ENCODE measurements around the gene NAV2. TPM values are rescaled to one million over a fixed set of nuclear protein-coding genes. Genes with fewer than 3 reads are reported as not detected.
"Not testable (repeated sequence)": the region's sequence is repeated elsewhere in the genome, so short reads cannot be mapped to it uniquely, and the experiment has no call there.

The NAV2 gene
- total RNA-seq, 1 donor from 2014 or later: 17.6 TPM

DNA sequence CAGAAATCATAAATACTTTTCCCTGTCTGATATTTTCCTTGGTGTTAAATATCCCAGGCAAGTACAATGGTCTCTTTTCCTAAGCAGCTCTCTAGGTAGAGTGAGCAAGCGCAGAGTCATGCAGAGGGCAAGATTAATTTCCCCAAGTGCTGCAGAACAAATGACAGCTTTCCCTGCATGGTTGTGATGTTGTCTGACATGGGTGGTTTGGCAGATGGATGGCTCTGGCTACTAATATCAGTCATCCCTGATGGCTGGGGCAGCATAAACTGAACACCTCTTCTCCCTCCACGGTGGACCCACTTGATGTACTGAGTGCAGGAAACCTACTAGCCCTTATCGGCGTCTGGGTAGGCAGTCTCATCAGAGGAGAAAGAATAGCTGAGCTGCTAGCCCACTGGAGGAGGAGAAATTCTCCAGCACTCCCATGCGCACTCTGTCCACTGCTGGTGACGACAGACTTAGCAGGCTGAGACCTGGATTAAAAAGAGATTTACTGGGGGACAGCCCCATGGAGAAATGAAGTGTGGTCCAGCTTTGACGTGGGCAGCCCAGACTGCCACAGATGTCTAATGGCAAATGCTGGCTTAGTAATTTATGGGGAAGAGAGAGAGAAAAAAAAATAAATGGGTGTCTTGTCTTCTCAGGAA is 244.8 kb downstream of the NAV2 start:
- DNase-seq: no peak

- no peak for DNase-seq
Measured at GRCh38 chr11:19958204-19958603, 245.6 kb downstream of the NAV2 start.

GRCh38 chr11:19959210-19959609 is 246.6 kb downstream of the NAV2 start:
- DNase-seq: no peak

GRCh38 chr11:19959648-19960059 is 247.0 kb downstream of the NAV2 start:
- no peak for DNase-seq

DNA sequence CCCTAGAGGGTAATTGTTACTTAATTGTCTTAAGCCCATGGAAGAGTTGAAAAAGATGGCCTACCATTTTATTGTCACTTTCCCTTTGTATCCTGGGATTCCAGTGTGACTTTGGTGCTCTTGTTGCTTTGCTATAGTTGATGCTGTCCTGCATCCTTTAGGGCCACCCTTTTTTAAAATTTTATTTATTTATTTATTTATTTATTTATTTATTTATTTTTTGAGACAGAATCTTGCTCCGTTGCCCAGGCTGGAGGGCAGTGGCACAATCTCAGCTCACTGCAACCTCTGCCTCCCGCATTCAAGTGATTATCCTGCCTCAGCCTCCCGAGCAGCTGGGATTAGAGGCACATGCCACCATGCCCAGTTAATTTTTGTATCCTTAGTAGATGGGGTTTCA is 247.8 kb downstream of the NAV2 start:
- DNase-seq: not testable (repeated sequence)

GRCh38 chr11:19961225-19961624 is 248.6 kb downstream of the NAV2 start:
- DNase-seq: no peak

GRCh38 chr11:19962053-19962800 is 249.6 kb downstream of the NAV2 start:
- DNase-seq: no peak

- no peak for DNase-seq
Measured at GRCh38 chr11:19962801-19963175, 250.2 kb downstream of the NAV2 start.

DNA sequence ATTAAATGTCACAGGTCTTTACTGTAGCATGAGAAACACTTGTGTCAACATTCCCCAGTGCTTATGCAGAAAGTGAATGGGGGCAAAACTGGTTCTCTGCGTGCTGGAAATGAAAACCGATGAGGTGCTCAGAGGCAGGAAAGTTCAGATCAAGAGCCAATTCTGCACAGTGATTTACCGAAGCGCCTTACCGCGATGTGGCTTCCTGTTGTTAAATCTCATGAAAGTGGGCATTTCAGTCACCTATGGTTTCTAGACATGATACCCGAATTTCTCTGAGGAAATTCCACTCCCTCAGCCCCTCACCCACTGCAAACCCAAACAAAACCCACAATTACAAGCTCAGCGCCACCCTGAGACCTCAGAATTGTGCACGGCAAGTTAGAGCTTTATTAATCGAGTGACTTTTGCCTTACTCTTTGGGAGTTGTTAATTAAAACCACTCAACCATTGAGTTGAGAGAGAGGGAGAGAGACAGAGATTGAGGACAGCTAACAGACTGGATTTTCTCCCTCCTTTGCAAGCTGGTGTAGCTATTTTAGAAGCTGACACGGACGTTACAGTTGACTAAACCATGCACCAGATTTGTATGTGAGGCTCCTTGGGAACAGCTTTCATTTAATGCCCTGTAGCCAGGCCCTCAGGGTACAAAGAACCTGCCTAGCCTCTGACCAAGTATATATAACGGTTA is 251.2 kb downstream of the NAV2 start:
- no peak for DNase-seq

- DNase-seq: no peak
Measured at GRCh38 chr11:19966441-19966840, 253.8 kb downstream of the NAV2 start.

- DNase-seq: no peak
Measured at GRCh38 chr11:19966927-19967326, 254.3 kb downstream of the NAV2 start.

GRCh38 chr11:19967787-19968186 is 255.2 kb downstream of the NAV2 start:
- no peak for DNase-seq

GRCh38 chr11:19968860-19969259 is 256.2 kb downstream of the NAV2 start:
- no peak for DNase-seq

GRCh38 chr11:19970944-19971343 is 258.3 kb downstream of the NAV2 start:
- DNase-seq: no peak

GRCh38 chr11:19972091-19972490 is 259.5 kb downstream of the NAV2 start:
- DNase-seq: no peak

- DNase-seq: no peak
Measured at GRCh38 chr11:19972651-19973050, 260.0 kb downstream of the NAV2 start.

GRCh38 chr11:19973136-19973635 is 260.5 kb downstream of the NAV2 start:
- DNase-seq: no peak

DNA sequence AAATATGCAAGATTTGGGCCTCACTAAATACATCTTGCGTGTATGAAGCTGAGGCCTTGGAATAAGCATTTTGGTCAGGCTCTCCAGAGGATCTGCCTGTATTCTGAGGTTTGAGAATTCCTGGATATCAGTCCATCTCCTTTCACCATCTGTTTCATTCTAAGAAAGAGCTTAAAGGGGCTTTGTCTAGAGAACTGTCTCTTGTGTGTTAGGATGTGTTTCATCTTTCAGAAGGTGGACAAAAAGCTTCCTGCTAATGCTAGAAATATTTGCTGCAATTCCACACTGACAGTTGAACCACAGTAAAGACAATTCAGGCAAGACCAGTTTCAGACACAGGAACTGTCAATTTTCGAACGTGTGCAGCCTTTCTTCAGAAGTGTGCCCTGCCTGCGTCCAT is 262.2 kb downstream of the NAV2 start:
- DNase-seq: no peak

DNA sequence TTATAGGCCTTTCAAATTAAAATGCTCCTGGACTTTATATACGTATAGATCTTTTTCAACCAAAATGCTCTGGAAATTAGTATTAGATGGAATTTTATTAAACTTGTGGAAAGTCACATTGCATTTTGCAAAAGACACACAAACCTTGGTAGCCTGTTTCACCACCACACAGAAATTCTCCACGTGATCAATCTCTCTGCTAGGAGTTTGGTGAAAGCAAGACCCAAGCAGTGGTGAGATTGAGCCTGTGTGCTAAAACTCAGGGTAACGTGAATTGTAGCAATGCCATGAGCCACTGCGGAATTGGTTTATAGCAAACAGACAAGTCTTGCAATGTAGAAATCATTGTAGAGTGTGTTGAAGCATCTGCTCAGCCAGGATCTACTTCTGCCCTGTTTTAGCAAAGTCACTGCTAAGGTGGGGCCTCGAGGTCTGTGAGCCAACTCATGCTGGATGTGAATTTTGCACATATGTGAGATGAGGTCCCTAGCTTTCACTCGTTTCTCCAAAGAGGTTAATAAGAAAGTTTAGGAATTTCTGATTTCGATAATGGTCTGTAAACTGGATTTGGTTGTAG is 262.9 kb downstream of the NAV2 start:
- DNase-seq: no peak

DNA sequence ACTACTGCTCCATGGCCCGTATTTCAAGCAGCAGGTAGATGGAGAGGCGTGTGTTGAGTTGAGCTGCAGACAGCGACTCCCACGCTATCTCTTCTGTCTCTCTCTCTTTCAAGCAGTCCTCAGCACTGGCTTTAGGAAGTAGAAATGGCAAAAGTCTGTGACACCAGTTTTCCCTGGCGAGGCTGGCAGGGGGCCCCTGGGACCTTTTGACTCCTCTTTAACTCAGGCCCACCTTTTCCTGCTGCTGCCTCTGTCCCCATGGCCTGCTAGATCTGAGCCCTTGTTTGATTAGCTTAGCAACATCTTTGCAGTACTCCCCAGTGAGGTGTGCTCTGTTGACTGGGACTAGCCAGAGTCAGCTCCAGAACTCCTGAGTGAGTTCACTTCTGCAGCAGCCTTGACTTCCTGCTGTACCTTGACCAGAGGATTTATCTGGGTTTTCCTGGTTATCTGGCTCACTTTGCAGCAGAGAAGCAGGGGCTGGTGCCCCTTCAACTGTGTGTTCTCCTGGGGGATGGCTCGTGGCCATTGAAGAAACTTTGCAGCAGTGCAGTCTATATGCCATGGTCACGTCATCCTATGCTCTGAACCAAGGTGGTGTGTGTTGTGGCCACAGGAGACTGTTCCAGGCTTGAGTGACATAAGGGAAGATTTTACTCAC is 263.8 kb downstream of the NAV2 start:
- DNase-seq: no peak

DNA sequence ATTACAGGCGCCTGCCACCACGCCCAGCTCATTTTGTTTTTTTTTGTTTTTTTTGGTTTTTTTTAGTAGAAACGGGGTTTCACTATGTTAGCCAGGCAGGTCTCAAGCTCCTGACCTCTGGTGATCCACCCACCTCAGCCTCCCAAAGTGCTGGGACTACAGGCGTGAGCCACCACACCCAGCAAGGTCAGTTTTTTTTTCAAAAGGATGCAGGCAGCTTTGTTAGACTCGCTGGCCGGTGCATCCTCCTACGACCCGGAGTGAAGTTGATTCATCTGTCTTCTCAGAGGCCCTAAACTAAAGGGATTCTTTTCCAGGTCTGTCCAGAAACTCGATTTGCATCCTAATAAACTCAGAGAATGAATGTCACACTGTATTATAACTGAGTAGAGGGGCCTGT is 265.3 kb downstream of the NAV2 start:
- no peak for DNase-seq

Measured in occipital lobe (tissue), 2 donors.